HG02763 (cell line): ENCODE results near the gene DDB1.
"Not testable (repeated sequence)": the region's sequence is repeated elsewhere in the genome, so short reads cannot be mapped to it uniquely, and the experiment has no call there.

Experiments
- ATAC-seq: cut with Tn5 transposase; IDR thresholded peaks from one replicate; pipeline ENCODE4 v1.9.1; 2021; ENCODE audit warnings: mild to moderate bottlenecking, moderate library complexity; ENCODE audit not compliant: unreplicated experiment

Gene DDB1

GRCh38 chr11:61273178-61274078 lies 59.5 kb downstream of the DDB1 start:
- no peak for ATAC-seq

DNA sequence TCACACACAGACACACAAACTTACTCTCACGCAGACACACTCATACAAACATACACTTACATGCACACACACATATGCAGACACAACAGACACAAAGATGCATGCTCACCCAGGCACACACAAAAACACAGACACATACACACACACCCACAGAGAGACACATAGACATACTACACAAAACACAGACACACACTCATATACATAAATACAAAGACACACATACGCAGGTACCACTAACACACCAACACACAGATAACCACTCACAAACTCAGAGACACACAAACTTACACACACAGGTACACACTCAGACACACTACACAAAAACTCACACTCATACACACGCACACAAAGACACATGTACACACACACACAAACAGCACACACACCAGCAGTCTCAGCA lies 60.2 kb downstream of the DDB1 start:
- no peak for ATAC-seq

GRCh38 chr11:61270354-61271076 lies 62.4 kb downstream of the DDB1 start:
- ATAC-seq = no peak

GRCh38 chr11:61268588-61269250 lies 64.2 kb downstream of the DDB1 start:
- no peak for ATAC-seq

DNA sequence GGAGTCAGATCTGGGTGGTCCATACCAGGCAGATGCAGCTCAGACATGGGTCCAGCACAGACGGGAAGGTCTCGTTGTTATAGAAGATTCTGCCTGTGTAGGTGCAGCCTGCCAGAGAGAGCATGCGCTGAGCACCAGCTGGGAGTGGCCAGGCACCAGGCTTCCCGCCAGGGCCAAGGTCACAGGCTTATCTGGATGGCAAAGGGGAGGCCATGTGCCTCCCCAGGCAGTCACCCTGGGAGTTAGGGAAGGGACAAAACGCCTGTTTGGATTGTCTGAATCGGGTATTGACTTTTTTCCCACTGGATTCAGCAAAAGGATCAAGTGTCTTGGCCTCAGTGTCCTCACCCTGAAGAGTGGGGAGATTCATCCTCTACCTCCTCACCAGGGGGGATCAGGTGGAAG lies 65.5 kb downstream of the DDB1 start:
- no peak for ATAC-seq

GRCh38 chr11:61266602-61267001 lies 66.3 kb downstream of the DDB1 start:
- no peak for ATAC-seq

- no peak for ATAC-seq
These were observed 67.5 kb downstream of the DDB1 start for GRCh38 chr11:61265357-61265756.

GRCh38 chr11:61264795-61265194 lies 68.1 kb downstream of the DDB1 start:
- no peak for ATAC-seq

DNA sequence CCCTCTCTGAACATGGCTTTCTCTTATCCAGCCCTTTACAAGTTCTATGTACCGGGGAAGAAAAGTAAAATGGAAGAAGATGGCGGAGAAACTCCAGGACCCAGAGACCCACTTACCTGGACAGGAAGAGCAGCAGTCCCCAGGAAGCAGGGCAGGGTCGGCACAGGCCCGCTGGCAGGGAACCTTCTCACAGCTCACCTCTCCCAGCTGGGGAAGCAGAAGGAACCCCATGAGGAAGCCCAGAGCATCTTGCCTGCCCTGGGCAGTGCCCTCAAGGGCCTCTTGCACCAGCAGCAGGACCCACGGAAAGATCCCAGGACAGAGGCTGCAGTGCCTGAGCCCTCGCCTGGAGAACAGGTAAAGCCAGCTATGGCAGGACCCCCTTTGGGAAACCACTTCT lies 68.5 kb downstream of the DDB1 start:
- no peak for ATAC-seq

- ATAC-seq = no peak
These were observed 73.5 kb downstream of the DDB1 start for GRCh38 chr11:61259363-61259762.

GRCh38 chr11:61258546-61258945 lies 74.4 kb downstream of the DDB1 start:
- no peak for ATAC-seq

DNA sequence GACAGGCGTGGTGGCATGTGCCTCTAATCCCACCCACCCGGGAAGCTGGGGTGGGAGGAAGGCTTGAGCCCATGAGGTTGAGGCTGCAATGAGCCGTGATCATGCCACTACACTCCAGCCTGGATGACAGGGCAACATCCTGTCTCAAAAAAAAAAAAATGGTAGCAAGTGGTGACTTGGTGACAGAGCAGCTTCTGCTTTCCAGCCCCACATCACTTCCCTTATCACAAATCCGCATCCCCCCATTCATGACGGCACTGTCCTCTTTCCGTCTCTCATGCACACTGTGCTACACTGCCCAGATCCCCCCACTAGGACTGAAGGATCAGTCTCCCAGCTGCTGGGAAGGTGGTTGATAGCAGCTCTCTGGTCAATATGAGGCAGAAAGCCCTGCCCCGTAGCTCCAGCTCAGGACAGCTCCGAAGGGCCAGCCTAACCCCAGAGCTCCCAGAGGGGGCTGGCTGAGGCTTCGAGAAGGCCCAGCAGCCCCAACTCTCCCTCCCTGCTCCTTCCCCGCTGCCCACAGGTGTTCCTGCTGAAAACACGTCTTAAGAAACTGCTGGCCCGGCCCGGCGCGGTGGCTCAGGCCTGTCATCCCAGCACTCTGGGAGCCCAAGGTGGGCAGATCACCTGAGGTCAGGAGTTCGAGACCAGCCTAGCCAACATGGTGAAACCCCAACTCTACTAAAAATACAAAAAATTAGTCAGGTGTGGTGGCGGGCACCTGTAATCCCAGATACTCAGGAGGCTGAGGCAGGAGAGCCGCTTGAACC lies 76.0 kb downstream of the DDB1 start:
- ATAC-seq = no peak

DNA sequence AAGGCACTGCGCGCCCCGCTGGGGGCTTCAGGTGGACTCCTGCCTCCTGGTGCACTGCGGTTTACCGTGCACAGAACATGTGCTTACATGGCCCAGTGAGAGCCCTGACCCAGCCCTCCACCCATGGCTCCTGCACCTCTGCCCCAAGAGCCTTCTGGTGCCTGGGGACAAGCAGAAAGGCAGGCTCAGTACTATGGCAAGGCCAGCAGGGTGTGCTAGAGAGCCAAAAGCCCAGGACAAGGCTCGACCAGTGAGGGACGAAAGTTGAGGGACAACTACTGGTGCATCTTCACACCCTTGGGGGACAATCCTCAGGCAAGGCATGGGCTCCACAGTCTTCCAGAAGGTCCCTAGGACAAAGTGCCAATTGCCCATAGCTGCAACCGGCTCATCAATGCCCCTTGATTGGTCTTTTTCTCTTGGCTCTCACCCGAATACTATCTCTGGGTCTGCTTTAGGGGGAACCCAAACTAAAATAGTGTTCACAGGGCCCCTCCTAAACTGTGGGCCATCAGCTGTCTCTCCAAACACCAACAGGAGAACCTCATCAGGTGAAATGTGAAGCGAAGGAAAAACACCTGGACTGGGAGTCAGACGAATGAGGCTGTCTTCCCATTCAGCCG lies 78.4 kb downstream of the DDB1 start:
- no peak for ATAC-seq

DNA sequence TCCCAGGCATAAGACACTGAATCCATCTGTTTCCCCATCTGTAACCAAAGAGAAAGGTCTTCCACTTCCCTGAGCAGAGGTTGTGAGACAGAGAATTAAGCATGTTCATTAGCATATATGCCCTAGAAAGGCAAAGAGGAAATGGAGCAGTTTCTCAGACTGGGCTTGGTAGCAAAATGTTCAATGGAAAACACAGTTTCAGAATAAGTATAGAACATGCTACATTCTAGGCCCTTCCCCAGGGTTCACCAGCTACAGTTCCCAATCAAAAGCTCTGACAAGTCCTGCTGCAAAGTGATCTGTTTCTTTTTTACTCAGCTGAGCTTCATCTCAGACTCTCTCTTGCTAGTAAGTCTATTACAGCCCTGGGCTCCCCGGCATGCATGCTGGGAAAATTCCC lies 80.6 kb downstream of the DDB1 start:
- not testable (repeated sequence) for ATAC-seq

- ATAC-seq = not testable (repeated sequence)
These were observed 81.8 kb downstream of the DDB1 start for GRCh38 chr11:61250796-61251765.
